IPS-18c (cell line): ENCODE measurements around the gene CHGA.

Source experiments
- H3K4me3 ChIP-seq: 2 replicates; pipeline ENCODE4 v1.7.0; 2013; ENCODE audit warnings: low read depth, mild to moderate bottlenecking, low read length, moderate library complexity; ENCODE audit not compliant: insufficient read depth
- H3K9me3 ChIP-seq: one replicate; pipeline ENCODE4 v1.6.1; 2013; ENCODE audit warnings: mild to moderate bottlenecking, low read length, moderate library complexity; ENCODE audit not compliant: control insufficient read depth, insufficient read depth

Gene CHGA

GRCh38 chr14:92980866-92981265, 57.9 kb downstream of the CHGA start:
- peaks cover 13% of the 10 kb centered on the region for H3K9me3 ChIP-seq

GRCh38 chr14:92981726-92982125, 58.8 kb downstream of the CHGA start:
- H3K9me3 ChIP-seq, result peaks cover 13% of the 10 kb centered on the region
- H3K4me3 ChIP-seq, result no peak overlapping the region

More at GRCh38 chr14:92980866-92981265, 57.9 kb downstream of the CHGA start:
- no peak overlapping the region; the same call in 1 of the 2 replicates for H3K4me3 ChIP-seq

GRCh38 chr14:92982956-92983355, 60.0 kb downstream of the CHGA start:
- H3K9me3 ChIP-seq, result peaks cover 13% of the 10 kb centered on the region

DNA sequence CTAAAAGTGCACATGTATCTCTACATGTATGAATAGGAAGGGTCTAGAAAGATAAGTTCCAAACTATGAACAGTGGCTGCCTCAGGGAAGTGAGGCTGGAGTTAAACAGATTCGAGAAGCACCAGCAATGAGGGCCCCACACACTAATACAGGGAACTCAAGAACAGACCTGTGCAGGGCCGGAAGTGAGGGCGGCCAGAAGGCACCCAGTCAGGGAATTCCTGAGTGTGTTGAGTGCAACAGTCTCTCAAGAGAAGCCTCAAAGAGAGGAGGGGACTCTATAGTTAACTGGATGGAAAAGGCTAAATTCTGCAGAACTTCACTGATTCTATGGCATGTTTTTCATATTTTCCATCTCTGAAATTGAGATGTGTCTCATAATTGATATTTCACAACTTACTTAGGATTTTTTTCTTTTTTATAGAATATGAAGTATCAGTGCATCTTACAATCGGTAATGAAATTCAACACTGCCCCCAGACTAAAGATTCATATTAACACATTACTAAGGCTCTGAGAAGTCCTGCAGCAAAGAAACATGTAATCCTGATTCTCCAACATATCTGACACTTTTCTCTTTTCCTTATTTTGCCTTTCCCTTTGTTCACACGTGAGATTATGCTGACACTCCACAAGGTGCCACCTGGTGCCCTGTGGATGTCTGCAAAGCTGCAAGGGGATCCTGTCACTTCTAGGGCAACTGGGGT, 61.3 kb downstream of the CHGA start:
- Histone ChIP-seq H3K4me3 (no peak overlapping the region), H3K9me3 (peaks cover 8% of the 10 kb centered on the region)

More at GRCh38 chr14:92982956-92983355, 60.0 kb downstream of the CHGA start:
- H3K4me3 ChIP-seq, result no peak overlapping the region
